KOPT-K1 (cell line): Measurements from ENCODE around the gene RBBP5.
"Not testable (repeated sequence)": the region's sequence is repeated elsewhere in the genome, so short reads cannot be mapped to it uniquely, and the experiment has no call there.

Experiments used
- H3K27ac ChIP-seq: fragments of 200-600 bp; sonication (generic); 2 replicates; pipeline ENCODE4 v1.5.1; 2016; ENCODE audit warnings: antibody characterized with exemption, mild to moderate bottlenecking, low read depth, low read length; ENCODE audit not compliant: poor library complexity, severe bottlenecking
- H3K36me3 ChIP-seq: fragments of 200-600 bp; sonication (generic); 2 replicates; pipeline ENCODE4 v1.5.1; 2017; ENCODE audit warnings: antibody characterized with exemption, mild to moderate bottlenecking, low read length, moderate library complexity; ENCODE audit not compliant: insufficient read depth
- H3K9me3 ChIP-seq: fragments of 200-600 bp; sonication (generic); 2 replicates; pipeline ENCODE4 v1.5.1; 2017; ENCODE audit warnings: antibody characterized with exemption, low read length, mild to moderate bottlenecking; ENCODE audit not compliant: insufficient read depth, poor library complexity, severe bottlenecking

The RBBP5 gene

GRCh38 chr1:205121660-205122488 lies at the start of gene RBBP5:
Gene RBBP5 (minus strand): TSS chr1:205121978. CDS start chr1:205121873, 105 bp downstream.
- Histone ChIP-seq H3K27ac (peak within 1 kb of the TSS; percentile 90), H3K36me3 (peaks cover 26% of the 10 kb centered on the region), H3K9me3 (no peaks in the 10 kb centered on the region)

- H3K9me3 ChIP-seq, result no peaks in the 10 kb centered on the region
- H3K27ac ChIP-seq, result no peak overlapping the region
- H3K36me3 ChIP-seq, result no peaks in the 10 kb centered on the region
Observed at GRCh38 chr1:205171369-205171768, 49.6 kb upstream of the RBBP5 start.

DNA sequence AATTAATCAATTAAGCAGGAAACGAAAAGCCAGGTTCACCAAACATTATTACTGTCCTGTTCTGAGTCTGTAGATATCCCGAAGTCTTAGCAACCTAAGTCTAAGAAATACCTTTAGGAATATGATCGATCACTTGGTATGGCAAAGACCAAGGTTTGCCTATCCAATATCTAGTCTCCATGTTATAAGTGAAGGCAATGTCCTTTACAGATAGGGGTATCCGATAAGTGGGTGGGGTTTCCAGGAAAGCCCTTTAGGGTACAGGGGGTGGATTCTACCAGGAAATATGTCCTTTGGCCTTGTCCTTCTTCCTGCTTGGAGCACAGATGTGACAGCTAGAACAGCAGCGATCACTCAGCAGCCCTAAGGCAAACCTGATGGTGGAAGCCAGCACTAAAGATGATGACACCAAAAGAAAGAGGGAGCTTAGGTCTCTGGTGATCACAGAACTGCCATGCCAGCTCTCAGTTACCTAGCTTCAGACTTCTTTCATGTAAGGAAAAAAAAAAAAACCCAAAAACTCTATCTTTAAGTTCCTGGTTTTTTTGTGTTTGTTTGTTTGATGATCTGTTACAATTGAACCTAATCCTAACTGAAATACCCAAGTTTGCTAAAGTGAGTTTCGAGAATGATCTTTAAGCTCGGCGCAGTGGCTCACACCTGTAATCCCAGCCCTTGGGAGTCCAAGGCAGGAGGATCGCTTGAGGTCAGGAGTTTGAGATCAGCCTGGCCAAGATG lies 48.9 kb upstream of the RBBP5 start:
- no peaks in the 10 kb centered on the region for H3K36me3 ChIP-seq
- no peaks in the 10 kb centered on the region for H3K9me3 ChIP-seq

GRCh38 chr1:205169248-205169647 lies 47.5 kb upstream of the RBBP5 start:
- Histone ChIP-seq H3K36me3 (no peaks in the 10 kb centered on the region), H3K27ac (no peak overlapping the region), H3K9me3 (no peaks in the 10 kb centered on the region)

More for the DNA sequence above, 48.9 kb upstream of the RBBP5 start:
- H3K27ac ChIP-seq, result no peak overlapping the region

DNA sequence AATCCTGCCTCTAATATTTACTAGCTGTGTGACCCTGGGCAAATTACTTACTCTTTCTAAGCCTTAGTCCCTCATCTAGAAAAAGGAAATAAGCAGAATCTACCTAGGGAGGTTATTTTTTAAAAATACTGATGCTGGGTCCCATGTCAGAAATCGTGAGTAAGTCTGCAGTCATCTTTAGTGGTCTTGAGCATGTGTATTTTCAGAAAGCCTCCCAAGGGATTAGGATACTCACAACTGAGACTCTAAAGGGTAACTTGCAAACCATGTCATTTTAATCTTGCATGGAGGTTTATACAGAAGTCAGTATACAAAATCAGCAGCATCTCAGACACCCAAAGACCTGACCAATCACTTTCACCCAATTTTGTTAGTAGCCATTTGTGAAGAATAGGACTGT lies 46.5 kb upstream of the RBBP5 start:
- Histone ChIP-seq H3K9me3 (no peaks in the 10 kb centered on the region), H3K36me3 (no peaks in the 10 kb centered on the region), H3K27ac (no peak overlapping the region)

DNA sequence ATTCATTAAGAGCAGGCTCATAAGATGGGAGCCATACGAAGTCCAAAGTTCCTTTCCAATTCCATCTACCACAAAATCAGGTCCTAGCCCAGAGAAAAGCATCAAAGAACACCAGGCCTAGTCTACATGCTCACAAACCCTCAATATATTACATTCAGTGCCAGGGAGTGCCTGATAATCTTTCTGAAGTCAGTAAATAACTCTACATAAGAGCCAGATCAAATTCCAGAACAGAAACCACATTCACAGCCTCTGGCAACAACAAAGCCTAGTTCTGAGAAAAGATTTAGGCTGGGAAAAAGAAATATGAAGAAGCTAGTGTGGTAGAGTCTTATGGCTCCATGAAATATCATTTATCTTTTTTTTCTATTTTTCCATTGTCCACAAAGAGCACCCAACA lies 40.5 kb upstream of the RBBP5 start:
- peaks cover 13% of the 10 kb centered on the region; the same call in 1 of the 2 replicates for H3K36me3 ChIP-seq
- H3K27ac ChIP-seq, result no peak overlapping the region
- H3K9me3 ChIP-seq, result peaks cover 3% of the 10 kb centered on the region

DNA sequence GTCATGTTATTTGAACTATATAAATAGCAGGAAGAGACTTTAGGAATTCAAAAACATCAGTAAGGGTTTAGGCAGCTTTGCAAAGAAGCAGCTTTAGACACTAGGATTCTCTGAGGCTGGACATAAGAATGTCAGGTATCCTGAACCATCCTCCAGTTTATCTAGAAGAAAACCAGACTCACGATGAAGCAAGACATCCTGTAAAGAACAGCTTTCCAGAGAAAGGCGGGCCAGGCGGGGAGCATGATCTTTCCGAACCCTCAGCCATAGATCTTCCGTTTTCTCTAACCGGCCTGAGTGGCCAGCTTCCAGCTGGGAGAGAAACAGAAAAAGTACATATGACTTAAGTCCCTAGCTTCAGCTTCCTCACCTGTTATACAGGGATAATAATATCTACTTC lies 39.3 kb upstream of the RBBP5 start:
- H3K27ac ChIP-seq, result no peak overlapping the region
- H3K9me3 ChIP-seq, result peaks cover 15% of the 10 kb centered on the region
- H3K36me3 ChIP-seq, result peaks cover 19% of the 10 kb centered on the region

DNA sequence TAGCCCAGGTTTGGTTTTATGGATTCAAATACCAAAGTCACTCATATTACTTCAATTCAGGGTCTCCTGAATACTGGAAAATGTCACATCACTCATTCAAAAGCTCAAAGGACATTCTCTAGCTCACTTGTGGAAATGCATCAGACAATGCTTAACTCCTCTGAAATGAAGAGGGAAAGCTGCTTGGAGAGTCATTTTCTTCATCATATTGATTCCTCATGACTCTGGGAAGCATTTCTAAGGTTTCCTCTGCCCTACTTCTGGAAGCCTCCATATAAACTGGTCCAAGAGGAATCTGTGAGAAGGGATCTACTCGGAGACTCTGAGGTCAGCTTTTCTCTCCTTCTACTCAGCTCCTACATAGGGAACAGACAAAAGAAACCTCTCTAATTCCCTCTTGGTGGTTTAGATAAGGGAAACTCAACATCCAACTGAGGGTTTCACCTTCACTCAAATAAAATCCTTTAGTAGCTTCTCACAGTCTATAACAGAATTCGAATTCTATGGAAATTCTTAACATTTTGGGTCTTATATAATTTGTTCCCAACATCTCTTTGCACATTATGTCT lies 36.4 kb upstream of the RBBP5 start:
- H3K27ac ChIP-seq, result no peak overlapping the region
- peaks cover 24% of the 10 kb centered on the region for H3K36me3 ChIP-seq
- H3K9me3 ChIP-seq, result peaks cover 27% of the 10 kb centered on the region

DNA sequence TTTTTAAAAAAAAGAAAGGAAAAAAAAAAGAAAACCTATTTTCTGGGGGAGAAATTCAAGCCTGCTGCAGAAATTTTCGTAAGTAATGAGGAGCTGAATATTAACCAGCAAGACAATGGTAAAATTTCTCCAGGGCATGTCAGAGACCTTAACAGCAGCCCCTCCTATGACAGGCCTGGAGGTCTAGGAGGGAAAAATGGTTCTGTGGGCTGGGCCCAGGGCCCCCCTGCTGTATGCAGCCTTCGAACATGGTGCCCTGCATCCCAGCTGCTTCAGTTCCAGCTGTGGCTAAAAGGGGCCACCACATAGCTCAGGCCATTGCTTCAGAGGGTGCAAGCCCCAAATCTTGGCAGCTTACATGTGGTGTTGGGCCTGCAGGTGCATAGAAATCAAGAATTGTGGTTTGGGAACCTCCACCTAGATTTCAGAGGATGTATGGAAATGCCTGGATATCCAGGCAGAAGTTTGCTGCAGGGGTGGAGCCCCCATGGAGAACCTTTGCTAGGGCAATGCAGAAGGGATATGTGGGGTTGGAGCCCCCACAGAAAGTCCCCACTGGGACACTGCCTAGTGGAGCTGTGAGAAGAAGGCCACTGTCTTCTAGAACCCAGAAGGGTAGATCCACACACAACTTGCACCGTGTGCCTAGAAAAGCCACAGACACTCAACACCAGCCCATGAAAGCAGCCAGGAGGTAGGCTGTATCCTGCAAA lies 34.0 kb upstream of the RBBP5 start:
- H3K27ac ChIP-seq, result not testable (repeated sequence)
- Histone ChIP-seq H3K9me3 (peaks cover 27% of the 10 kb centered on the region), H3K36me3 (peaks cover 24% of the 10 kb centered on the region)

DNA sequence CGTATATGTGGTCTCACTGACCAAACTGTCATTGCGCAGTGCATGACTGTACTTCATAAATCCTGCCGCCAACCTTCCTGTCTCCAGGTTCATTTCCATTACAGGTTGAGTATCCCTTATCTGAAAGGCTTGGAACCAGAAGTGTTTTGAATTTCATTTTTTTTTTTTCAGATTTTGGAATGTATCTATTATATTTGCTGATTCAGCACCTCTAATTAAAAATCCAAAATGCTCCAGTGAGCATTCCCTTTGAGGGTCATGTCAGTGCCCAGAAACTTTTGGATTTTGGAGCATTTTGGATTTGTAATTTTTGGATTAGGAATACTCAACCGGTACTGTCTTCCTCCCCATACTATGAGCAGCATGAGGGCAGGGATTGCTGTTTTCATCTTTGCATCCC lies 30.7 kb upstream of the RBBP5 start:
- Histone ChIP-seq H3K9me3 (peaks cover 26% of the 10 kb centered on the region), H3K36me3 (peaks cover 11% of the 10 kb centered on the region; the same call in 1 of the 2 replicates), H3K27ac (no peak overlapping the region)

GRCh38 chr1:205150651-205151428 lies 29.1 kb upstream of the RBBP5 start:
- Histone ChIP-seq H3K9me3 (peaks cover 9% of the 10 kb centered on the region), H3K36me3 (peaks cover 2% of the 10 kb centered on the region; the same call in 1 of the 2 replicates), H3K27ac (no peak overlapping the region)

- H3K36me3 ChIP-seq, result no peaks in the 10 kb centered on the region
- no peaks in the 10 kb centered on the region for H3K9me3 ChIP-seq
- H3K27ac ChIP-seq, result no peak overlapping the region
Observed at GRCh38 chr1:205147191-205147835, 25.5 kb upstream of the RBBP5 start.

DNA sequence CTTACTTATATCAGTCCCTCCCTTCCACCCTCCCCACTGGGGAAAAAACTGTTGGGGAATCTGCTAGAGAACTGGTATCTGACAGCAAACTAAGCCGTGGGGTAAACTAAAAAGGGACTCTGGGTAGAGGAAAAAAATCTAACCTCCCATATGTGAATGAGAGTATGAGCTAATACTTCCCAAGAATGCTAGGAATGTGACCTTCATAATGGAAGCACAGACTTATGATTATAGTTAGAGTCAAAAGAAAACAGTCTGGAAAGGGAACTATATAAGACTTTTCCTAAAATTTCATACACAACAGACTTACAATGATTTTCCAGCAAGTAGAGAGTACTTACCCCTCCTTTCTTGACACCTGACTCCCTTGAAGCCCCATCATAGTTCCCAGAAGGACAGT lies 23.0 kb upstream of the RBBP5 start:
- no peaks in the 10 kb centered on the region for H3K9me3 ChIP-seq
- H3K27ac ChIP-seq, result no peak overlapping the region
- no peaks in the 10 kb centered on the region for H3K36me3 ChIP-seq
